GM18498 (cell line): ENCODE measurements around the gene PIEZO2.
A peak's percentile ranks its signal among the peaks of the same experiment; 100 is the strongest.

Experiments
- ATAC-seq: cut with Tn5 transposase; IDR thresholded peaks from one replicate; pipeline ENCODE4 v1.9.1; 2021; ENCODE audit warnings: mild to moderate bottlenecking, moderate library complexity; ENCODE audit not compliant: unreplicated experiment

The PIEZO2 gene

DNA sequence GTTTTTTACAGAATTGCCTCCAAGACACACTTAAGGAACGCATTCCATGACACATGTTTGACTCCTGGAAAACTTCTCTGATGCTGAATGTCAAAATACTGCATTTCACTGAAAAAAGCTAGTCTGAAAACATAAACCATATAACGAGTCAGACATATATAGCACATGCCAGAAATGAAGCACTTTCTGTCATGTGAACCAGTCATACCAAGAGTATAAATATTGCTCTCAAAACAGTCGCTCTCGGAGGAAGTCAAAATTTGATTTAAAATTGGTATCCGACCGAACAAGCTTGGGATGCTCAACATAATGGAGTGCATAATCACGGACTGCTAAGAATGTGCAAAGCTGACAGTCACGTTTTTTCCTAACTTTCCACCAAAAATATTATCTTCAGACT is 115.9 kb downstream of the PIEZO2 start:
- ATAC-seq = no peak

DNA sequence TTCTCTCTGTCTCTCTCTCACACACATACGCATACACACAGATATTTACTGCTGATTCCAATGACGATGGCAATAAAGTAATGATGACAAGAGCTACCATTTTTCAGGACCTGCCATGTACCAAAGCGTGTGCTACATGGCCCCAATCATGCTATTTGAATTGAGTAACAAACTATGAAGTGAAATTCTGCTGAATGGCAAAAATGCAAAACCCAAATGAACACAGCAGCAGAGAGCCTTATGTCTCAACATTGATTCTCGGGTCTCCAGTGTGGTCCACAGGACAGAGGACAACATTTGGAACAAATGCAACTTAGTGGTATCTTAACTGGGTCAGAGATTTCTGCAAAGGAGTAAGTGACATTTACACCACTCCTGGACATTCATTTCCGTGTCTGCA is 117.4 kb downstream of the PIEZO2 start:
- ATAC-seq = no peak

DNA sequence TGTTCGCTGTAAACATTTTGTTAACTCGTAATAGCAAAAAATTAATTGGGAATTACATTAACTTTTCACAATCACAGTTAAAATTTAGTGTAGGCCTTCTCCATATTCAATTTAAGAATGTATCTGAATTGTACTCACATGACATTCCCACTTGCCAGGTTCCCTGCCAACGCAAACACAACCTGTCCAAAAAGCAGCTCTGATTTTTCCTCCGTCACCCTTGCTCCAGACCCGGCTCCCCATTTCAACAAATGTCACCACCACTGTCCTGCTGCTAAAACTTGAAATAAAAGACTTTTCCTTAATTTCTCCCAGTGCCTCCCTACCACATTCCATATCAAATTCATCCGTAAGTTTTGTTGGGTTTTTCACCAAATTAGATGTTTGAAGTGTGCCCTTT is 120.3 kb downstream of the PIEZO2 start:
- ATAC-seq = no peak

DNA sequence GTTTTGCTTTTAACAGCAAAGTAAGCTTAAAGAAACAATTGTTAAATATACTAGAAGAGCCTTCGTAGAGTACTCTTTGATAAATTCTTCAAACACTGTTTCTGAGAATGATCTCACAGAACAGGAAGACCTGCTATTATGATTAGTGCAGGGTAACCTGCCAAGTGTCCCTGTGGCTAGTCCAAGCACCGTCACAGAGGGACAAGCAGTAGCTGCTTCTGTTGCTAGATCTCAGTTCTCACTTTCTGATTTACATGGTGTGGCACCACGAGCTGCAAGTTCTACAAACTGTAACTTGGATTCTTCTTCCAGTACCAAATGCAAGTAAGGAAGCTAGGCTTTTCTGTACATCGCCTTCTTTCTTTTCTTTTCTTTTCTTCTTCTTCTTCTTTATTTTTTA is 121.5 kb downstream of the PIEZO2 start:
- ATAC-seq = peak; percentile 83

DNA sequence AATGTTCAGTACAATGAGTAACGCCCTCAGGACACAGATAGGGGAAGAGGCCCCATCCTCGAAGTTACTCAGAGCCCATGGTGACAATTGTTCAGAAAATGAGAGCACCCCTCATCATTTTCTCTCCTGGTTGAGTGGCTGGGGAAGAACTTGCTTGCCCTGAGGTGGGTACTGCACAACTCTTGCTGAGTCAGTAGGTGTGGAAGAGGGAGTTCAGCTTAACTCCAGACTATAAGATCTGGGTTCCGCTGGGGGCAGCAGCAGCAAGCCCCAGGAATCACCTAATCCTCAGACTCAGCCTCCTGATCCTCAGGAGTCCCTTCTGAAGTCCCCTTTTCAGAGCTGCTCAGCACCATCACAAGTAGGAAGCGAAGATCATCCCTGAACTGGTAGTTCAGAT is 123.7 kb downstream of the PIEZO2 start:
- ATAC-seq = no peak

DNA sequence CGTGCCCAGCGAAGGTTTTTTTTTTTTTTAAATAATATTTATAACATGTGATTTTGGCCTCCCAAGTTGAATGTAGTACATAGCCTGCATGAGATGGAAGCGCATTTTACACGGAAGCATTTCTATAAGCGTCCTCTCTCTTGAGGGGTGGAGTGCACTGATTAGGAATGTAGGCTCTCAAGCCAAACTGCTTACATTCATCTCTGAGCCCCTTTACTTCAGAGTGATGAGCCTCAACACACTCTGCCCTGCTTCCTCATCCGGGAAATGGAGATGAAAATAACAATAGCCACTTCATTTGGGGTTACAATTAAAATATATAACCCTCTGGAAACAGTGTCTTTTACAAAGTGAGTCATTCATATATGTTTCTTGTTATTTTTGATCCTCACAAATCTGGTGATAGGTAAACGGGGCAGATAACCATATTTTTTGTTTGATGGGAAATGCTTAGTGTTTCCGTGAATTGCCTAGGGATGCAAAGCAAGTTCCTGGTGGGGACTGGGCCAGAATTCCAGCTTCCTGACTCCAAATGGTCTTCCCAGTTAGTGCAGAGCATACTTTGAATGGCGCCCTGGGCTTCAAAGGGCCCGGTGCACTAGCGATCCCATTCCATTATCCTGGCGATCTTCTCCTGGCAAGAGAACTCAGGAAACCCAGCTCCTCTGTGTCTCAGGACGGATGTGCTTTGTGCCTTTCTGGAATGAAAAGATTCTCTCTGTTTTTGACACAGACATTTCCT is 124.3 kb downstream of the PIEZO2 start:
- no peak for ATAC-seq

DNA sequence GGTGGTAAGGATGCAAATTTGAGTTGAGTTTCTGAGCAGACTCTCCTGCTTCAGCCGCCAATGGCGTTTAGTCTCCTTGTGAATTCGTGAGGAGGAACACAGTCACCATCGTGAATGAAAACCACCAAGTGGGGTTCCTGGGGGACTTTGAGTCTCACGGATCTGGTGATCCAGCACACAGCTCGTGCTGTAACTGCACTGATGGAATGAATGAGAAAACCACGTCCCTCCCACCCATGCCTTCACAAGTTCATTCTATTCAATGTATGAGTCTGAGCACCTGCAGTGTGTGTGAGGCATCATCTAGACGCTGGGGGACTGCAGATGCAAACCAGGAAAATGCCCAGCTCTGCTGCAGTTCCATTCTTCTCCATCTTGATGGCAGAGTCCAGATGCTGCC is 127.9 kb downstream of the PIEZO2 start:
- no peak for ATAC-seq

DNA sequence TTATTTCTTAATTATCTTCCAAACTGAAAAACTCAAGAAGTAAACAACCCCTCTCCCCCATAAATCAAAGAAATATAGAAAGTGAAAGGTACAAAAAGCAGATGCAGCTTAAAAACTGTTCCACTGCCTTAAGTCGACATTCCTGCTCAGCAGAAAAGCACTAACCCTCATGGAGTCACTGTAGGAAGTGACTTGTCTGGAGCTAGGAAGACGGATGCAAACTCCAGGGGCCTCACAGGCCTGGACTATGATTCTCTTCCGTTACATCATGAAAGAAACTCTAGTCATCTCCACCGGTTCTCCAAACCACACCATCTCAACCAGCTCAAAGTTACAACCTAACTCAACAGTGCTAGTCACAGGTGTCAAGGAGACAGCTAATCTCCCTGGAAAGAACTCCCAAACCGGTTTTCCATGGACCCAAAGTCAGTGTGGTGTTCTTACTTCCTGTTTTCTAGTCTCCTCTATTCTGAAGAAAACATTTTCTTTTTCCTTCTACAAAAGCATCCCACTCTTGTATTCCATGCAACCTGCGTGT is 128.4 kb downstream of the PIEZO2 start:
- ATAC-seq = no peak

DNA sequence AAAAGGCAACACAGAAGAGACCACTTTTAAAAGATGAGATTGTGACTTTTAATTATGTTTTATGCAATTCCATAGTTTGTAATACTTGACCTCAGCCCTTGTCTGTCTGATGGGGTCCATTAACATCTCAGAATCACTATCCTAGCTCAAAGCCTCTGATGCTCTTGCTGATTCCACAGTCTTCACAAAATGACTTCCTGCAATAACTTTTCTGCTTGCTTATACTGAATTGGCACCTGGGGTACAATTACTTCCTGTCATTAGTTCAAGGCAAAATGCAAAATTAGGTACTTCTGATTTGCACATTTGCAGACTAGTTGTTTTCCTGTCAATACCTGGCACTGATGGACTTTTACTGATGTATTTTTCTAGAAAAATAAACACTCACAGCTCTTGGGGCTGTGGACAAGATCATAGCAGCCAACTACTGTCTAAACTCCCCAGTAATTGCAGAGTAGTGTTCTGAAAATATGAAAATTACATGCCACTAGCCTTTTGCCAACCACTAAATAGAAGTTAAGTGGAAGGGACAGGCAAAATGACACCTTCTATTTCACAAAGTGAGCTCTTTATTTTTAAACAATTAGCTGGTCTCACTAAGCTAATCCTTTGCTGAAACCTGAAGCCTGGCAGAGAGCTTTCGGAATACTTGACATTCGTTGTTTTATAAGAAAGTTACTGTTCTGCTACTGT is 129.1 kb downstream of the PIEZO2 start:
- no peak for ATAC-seq

DNA sequence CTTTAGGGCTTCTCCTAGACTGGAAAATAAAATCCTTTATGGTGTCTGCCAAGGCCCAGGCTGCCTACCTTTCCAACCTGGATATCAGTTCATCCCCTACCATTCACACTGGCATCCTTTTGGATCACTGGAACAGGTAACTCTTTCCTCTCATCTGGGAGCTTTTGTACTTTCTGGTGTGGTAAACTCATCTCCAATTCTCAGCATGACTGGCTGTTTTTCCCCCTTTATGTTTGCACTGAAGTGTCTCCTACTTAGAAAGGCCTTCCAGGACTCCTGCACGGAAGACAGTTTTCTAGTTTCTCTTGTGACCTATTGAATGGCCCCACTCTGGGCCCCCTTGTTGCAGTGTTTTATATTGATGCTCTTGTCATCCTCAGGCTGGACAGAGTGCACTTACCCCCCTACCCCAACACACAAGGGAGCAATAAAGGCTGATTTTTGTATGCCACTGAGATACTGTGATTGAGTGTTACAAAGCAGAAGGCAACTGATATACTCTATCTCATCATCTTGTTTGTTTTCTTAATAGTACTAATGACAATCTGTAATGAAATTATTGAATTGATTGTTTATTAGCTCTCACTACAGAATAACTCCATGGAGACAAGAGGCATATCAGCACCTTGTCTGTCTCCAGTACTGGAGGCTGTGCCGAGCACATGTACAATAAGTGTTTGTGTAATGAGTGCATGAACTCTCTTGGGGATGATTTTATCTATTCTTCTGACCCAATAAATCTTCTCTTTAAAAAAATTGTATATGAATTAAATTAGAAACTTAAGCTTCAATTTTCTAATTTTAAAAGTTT is 129.9 kb downstream of the PIEZO2 start:
- ATAC-seq = no peak

DNA sequence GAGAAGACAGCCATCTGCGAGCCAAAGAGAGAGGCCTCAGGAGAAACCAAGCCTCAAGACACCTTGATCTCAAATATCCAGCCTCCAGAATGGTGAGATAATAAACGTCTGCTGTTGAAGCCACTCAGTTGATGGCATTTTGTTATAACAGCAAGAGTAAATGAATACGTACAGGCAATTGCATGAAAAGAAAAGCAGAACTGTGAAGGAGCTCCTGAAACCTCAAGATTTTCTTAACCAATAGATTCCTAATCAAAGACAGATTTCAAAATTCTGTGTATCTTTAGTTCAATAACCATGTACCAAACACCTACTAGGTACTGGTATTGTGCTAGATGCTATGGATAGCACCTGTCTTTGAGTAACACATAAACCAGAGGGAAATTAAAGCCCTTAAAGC is 139.5 kb downstream of the PIEZO2 start:
- no peak for ATAC-seq

DNA sequence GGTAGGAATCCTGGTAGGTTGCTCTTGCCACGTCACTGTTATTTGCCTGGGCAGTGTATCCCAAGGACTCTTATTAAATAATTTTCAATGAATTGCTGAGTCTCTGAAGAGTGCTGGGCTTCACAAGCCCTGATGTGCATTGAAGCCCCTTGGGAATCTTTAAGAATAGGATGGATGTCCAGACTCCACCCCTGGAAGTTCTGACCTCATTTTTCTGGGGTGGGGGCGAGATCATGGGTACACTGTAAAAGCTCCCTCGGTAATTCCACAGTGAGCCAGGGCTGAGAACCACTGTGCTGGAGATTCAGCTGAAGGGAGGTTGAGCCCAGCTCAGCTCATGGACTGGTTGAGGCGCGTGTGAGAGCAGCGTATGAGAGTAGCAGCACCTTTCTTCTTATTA is 140.2 kb downstream of the PIEZO2 start:
- no peak for ATAC-seq

DNA sequence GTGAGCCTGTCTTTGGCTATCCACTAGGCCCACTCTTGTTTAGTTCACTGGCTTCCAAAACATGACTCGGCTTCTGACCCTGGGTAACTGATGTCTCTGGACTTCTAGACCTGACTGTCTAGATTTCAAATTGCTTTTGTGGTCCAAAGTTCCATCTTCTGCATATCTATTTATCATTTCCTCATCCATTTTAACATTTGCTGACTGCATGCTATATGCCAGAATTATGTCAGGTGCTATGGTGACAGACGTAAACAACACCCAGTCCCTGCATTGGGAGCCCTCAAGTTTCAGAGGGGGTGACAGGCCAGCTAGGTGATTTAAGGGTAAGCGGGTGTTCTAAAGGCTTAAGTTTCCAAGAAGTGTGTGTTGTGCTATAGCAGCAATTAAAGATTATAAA is 140.9 kb downstream of the PIEZO2 start:
- ATAC-seq = no peak

DNA sequence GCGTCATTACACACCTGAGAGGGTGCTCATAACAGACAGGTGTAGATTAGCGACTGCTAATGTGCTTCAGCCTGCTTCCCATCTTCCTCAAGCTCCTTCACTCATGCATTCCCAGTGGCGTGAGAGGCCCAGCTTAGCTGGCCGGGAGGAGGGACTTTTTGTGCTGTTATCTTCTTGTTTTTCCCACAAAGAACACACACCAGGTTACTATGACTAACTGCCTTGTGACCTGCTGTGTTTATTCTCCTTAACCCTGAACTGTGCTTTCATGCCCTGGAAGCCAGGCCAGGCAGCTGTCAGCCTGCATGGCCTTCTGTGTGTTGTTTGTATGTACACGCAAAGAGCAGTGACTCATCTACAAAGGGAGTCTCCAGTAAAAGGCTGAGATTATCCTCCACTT is 143.8 kb downstream of the PIEZO2 start:
- no peak for ATAC-seq

DNA sequence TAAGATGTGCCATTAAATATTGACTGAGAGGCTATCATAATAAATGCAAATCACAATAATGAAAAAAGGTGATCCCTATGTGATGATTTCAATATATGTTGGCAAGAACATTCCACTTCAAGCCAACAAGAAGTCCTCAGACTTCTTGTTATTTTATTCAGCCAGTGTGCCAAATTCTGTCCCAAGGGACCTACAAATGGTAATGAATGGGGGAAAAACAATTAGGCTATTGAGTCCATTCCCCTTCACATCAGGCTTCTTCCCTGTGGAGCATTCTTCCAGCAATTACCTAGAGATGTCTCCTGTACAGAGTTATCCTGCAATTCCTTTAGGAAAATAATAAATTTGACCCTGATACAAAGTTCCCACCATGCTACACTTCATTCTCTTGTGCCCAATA is 144.4 kb downstream of the PIEZO2 start:
- no peak for ATAC-seq

DNA sequence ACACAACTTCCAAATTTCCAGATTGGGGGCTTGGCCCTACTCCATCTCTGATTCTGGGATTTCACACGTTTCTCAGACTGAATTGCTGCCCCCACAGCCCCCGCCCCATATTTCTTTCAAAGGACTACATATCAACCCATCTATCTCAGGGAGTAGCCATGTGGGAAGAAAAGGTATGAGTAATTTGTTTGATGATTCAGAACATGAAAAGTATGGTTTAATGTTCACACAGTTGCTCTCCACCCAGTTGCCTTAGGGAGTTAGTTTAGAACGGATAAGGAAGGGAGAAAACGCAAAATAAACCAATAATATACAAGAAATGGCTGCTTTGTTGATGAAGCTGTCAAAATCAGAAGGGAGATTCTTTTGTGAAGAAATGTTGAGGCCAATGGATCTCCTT is 145.1 kb downstream of the PIEZO2 start:
- ATAC-seq = no peak

DNA sequence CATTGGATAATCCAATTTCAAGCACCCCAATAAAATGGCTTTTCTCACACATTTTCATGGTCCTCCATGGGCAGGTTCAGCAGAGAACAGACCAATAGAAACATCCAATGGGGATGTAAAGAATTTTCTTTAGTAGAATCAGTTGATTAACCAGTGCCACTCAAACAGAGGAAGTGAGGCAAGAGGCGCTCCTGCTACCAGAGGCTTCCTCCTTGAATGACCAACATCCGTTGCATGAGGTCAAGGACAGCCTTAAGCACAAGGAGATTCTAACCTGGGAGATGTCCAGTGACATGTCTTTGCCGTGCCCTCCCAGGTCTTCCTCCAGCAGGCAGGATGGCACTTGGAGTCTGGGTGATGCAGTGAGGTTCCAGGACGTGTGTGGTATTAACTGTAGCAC is 146.6 kb downstream of the PIEZO2 start:
- ATAC-seq = no peak

DNA sequence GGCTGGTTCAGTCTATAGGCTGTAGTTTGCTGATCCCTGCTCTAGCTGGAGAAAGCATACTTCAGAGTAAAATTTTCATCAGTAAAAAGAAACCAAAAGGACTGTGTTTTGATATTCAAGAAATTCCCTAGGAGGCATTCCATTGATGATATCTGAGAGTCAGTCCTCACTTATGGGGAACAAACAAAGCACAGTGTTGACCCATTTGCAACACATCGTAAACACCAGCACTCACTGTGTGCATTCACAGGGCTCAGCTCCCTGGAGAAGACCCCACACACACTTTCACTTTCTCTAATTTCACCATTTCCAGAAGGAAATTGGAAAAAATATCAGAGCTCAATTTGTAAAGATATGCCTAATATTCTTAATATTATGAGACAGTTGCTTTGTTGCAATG is 147.1 kb downstream of the PIEZO2 start:
- ATAC-seq = no peak

DNA sequence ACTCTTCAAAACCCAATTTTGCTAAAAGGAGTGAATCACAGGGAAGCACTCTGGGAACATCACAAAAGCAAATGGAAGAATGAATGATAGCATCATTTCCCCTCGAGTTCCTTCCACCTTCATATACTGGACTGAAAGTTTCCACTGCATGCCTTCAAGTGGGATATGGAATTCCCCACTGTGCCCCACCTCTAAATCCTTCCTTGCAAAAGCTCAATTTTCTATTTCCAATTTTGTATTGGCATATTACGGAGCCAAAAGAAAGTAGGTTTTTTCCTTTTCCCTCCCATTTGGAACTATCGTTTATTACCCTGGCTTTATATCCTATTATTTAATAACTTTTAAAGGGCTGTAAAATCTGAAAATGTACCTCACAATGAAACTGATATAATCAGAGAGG is 149.3 kb downstream of the PIEZO2 start:
- ATAC-seq = no peak

DNA sequence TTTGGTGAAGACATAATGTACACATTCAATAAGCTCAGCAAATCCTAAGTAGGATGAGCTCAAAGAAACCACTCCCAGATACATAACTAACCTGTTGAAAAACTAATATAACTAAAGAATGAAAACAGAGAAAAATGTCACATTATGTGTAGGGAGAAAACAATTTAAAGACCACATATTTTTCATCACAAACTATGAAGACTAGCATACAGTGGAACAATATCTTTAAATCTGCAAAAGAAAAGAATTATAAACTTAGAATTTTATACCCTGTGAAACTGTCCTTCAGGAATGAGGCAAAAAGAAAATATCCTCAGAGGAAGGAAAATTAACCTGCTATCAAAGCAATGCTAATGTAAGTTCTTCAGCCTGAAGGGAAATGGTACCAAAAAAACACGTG is 151.5 kb downstream of the PIEZO2 start:
- ATAC-seq = no peak

DNA sequence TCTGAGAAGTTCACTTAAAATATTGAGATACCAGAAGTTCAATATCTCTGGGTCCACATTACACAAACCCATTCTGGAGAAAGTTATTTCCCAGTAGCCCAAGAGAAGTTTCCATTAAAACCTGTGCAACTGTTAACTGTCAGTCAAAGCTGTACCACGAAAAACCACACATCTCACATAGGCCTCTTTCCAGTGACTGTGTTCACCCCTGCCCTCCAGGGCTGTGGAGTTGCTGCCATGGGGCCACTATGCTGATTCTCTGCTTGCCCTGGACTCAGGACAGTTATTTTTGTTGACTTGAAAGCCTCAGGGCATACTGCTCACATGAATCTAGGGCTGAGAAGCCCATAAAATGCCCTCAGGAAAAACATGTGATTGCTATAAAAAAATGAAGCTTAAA is 153.8 kb downstream of the PIEZO2 start:
- no peak for ATAC-seq

DNA sequence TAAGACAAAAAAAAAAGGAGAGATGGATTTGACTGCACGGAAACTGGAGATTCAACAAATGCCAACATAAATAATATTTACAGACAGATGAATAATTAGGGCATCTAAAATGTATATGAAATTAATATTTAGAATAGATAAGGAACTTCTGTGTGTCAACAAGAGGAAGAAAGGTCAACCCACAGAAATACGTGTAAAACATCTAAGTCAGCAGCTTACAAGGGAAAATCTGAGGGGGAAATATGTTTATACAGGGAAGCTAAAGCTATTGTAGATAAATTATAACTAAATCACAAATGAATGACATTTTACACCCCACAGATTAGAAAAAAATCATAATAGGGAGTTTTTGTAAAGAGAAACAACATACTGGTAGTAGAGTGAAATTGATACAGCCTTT is 159.9 kb downstream of the PIEZO2 start:
- ATAC-seq = no peak
